ENCODE measurements around the gene ESR2.

- TF ChIP-seq CTCF (conservative IDR thresholded peaks at IDR 0.05 in 1 of 2, IDR thresholded peaks at IDR 0.05 in 1 of 2; ENCODE audit: extremely low read depth in 1 of 2, insufficient read depth in 1 of 2, low read depth in 1 of 2, low read length in 2 of 2), result no peak
- TF ChIP-seq EZH2 (IDR thresholded peaks at IDR 0.05; ENCODE audit: borderline replicate concordance, low read length), result no peak
These were observed 15.7 kb downstream of the ESR2 start for GRCh38 chr14:64278458-64278857.

Data from mammary epithelial cell (primary cell).